Kidney epithelial cell (primary cell): ENCODE results near the gene MAF. TPM values are rescaled to one million over a fixed set of nuclear protein-coding genes. Genes with fewer than 3 reads are reported as not detected.

Source experiments
- DNase-seq: peaks from one replicate; pipeline ENCODE4 v3.0.0-alpha.2; 2010; ENCODE audit warnings: low read depth
- H3K27me3 ChIP-seq: 2 replicates; pipeline ENCODE4 v1.6.0; 2011; ENCODE audit warnings: low read length; ENCODE audit not compliant: control insufficient read depth, insufficient read depth
- H3K36me3 ChIP-seq: 2 replicates; pipeline ENCODE4 v1.5.1; 2011; ENCODE audit warnings: low read length; ENCODE audit not compliant: control insufficient read depth, insufficient read depth
- H3K4me3 ChIP-seq: 2 replicates; pipeline ENCODE4 v1.5.1; 2011; ENCODE audit warnings: low read depth, mild to moderate bottlenecking, control low read depth, low read length
- total RNA-seq: library from RNA; depleted of rRNA; stranded (reverse); fragments of >200 nt; gene quantifications from 2 replicates; pipeline ENCODE4 v1.2.3, GENCODE V29; 2015
- TF ChIP-seq, protein P1 (sequence below): IDR thresholded peaks from 2 replicates; pipeline ENCODE4 v1.5.1; 2011; ENCODE audit warnings: mild to moderate bottlenecking, moderate library complexity, low read length, control low read depth, inconsistent platforms; ENCODE audit not compliant: insufficient read depth, poor library complexity, severe bottlenecking

The MAF gene
- total RNA-seq, 1 donor from 2014 or later, result 5.0 TPM

DNA sequence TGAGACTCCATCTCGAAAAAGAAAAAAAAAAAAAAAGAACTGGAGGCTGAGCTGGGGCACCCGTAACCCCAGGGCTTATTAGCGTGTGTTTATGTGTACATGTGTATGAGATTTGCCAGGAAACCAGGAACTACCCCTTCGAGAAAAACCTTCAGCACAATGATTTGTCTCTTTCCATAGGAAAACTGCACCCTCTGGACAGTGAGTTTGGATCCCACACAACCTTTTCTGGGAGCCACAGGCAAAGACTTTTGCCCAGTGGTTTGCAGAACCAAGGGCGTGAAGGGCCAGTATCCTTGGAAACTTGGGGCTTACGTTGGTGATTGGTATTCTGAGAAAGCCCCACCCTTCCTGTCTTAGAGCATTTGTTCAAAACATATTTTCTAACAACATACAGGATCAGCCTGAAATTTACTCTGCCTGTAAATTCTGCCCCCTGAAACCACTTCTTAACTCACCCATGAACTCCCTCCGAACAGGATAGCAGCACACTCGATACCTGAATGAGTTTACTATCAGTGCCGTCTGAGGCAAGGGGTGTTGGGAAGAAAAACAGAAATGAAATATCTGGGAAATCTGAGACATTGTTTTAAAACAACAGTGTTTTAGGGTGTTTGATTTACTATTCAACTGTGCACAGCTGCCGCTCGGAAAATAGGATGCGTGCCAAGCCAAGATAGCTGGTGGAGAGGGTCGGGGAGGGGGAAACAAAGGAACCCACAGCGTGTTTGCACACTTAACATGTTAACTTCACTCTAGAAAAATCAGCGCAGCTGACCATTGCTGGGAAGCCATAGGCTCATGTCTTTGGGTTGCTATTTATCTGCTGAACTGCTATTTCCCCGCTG, 40.2 kb upstream of the MAF start:
- TF ChIP-seq, protein P1, sequence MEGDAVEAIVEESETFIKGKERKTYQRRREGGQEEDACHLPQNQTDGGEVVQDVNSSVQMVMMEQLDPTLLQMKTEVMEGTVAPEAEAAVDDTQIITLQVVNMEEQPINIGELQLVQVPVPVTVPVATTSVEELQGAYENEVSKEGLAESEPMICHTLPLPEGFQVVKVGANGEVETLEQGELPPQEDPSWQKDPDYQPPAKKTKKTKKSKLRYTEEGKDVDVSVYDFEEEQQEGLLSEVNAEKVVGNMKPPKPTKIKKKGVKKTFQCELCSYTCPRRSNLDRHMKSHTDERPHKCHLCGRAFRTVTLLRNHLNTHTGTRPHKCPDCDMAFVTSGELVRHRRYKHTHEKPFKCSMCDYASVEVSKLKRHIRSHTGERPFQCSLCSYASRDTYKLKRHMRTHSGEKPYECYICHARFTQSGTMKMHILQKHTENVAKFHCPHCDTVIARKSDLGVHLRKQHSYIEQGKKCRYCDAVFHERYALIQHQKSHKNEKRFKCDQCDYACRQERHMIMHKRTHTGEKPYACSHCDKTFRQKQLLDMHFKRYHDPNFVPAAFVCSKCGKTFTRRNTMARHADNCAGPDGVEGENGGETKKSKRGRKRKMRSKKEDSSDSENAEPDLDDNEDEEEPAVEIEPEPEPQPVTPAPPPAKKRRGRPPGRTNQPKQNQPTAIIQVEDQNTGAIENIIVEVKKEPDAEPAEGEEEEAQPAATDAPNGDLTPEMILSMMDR, result no peak
- Histone ChIP-seq H3K4me3 (no peak overlapping the region), H3K27me3 (no peaks in the 10 kb centered on the region), H3K36me3 (no peaks in the 10 kb centered on the region)
- no peak for DNase-seq

DNA sequence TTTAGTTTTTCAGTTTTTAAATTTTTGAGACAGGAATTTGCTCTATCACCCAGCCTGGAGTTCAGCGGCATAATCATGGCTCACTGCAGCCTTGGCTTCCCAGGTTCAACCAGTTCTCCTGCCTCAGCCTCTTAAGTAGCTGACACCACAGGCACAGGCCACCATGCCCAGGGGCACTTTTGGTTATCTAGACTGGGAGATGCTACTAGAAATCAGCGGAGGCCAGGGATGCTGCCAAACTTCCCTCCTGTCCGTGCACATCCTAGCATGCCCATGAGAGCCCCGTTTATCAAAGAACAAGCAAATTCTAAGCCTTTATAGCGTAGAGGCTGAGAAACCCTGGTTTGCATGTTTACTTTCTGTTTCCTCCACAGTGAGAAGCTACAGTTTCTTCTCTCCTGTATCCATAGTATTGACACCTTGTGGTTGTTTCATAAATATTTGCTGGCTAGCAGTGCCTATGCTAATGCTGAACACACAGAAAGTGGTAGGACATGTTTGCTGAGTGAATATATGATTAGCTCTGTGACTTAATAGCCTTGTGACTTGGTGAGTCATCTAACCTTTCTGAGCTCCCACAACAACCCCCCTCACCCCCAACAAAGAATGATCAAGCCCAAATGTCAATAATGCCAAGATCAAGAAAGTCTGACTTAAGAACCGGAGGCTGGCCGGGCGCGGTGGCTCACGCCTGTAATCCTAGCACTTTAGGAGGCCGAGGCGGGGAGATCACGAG, 39.2 kb upstream of the MAF start:
- TF ChIP-seq, protein P1, result no peak
- no peak for DNase-seq
- H3K36me3 ChIP-seq, result no peaks in the 10 kb centered on the region
- H3K4me3 ChIP-seq, result no peak overlapping the region
- H3K27me3 ChIP-seq, result no peaks in the 10 kb centered on the region

DNA sequence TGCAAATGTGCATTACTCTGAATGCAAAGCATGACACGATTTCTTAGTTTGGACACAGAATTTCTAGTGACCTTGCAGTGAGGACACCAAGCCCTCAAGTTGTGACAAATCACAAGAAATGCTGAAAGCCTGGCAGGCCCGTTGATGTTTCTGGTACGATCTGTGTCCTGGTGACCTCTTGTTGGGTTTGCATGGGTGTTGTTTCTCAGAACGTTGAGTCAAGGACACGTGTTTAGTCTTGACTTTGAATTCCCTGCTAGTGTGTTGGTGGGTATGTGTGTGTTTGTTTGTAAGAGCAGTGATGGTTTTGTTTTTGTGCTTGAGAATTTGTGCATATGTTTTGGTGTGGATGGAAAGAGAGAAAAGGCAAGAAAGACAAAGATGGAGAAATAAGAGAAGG, 37.8 kb upstream of the MAF start:
- H3K27me3 ChIP-seq, result no peaks in the 10 kb centered on the region
- no peak for DNase-seq
- TF ChIP-seq, protein P1, result no peak
- H3K36me3 ChIP-seq, result no peaks in the 10 kb centered on the region
- H3K4me3 ChIP-seq, result no peak overlapping the region

GRCh38 chr16:79635488-79635887, 35.0 kb upstream of the MAF start:
- no peaks in the 10 kb centered on the region for H3K27me3 ChIP-seq
- no peaks in the 10 kb centered on the region for H3K36me3 ChIP-seq
- H3K4me3 ChIP-seq, result no peak overlapping the region
- DNase-seq, result no peak
- TF ChIP-seq, protein P1, result no peak

GRCh38 chr16:79634298-79634697, 33.8 kb upstream of the MAF start:
- DNase-seq, result no peak
- Histone ChIP-seq H3K27me3 (no peaks in the 10 kb centered on the region), H3K36me3 (no peaks in the 10 kb centered on the region), H3K4me3 (no peak overlapping the region)
- TF ChIP-seq, protein P1, result no peak
